Stimulated activated CD8-positive, alpha-beta memory T cell treated with anti-CD3 and anti-CD28 coated beads, Interleukin-7, amount 100 ng/mL, for 4 hours (primary cell): ENCODE data around the gene URGCP.
"Not testable (repeated sequence)": the region's sequence is repeated elsewhere in the genome, so short reads cannot be mapped to it uniquely, and the experiment has no call there.

Source experiments
- DNase-seq, 2 donors: peaks; one replicate each; pipeline ENCODE4 v3.0.0-alpha.2; 2020; ENCODE audit warnings: low read depth in 2 of 2

URGCP gene

DNA sequence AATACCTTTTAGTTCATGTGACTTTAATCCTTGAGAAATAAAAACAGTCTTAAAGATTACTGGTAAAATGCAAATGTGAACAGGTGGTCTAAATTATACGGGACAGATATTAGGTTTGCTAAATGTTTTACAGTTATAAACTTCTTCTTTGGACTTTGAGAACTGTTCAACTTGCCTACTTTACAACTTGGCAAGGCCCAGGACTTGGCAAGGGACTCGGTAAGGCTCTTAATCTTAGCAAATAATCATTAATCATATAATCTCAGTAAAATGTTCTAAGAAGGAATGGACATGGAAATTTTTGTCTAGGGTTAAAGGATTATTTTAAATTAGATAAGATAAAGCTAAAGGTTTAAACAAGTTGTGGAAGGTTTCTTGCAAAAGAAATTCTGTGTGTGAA lies 15.0 kb upstream of the URGCP start:
- DNase-seq = no peak

GRCh38 chr7:43915907-43916306 lies 9.5 kb upstream of the URGCP start:
- no peak for DNase-seq

GRCh38 chr7:43914795-43915194 lies 8.4 kb upstream of the URGCP start:
- no peak for DNase-seq

- DNase-seq = no peak
Measured at GRCh38 chr7:43905956-43906330, 453 bp downstream of the URGCP start.

- DNase-seq = no peak
Measured at GRCh38 chr7:43905209-43905946, 1.0 kb downstream of the URGCP start.

DNA sequence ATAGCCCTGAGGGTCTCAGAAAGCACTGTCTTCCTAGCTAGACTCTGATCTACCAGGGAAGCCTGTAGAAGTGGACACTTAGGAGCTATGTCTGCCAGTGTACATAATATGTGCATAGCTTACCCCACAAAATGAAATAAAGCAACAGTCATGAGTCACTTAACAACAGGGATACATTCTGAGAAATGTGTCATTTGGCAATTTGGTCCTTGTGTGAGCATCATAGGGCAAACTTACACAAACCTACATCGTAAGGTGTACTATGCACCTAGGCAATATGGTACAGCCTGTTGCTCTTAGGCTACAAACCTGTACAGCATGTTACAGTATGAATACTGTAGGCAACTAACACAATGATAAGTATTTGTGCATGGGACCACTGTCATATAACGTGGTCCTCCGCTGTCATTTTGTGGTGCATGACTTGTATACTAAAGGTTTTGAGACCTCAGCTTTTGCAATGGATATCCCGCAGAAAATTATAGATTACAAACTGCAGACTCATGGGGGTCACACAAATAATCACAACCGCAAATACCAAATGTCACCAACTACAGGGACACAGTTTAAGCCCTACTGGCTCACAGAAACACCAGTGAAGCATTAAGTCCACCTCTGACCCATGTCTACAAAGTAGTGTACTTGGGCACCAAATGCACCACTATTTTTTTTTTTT lies 1.7 kb downstream of the URGCP start:
- DNase-seq = no peak

DNA sequence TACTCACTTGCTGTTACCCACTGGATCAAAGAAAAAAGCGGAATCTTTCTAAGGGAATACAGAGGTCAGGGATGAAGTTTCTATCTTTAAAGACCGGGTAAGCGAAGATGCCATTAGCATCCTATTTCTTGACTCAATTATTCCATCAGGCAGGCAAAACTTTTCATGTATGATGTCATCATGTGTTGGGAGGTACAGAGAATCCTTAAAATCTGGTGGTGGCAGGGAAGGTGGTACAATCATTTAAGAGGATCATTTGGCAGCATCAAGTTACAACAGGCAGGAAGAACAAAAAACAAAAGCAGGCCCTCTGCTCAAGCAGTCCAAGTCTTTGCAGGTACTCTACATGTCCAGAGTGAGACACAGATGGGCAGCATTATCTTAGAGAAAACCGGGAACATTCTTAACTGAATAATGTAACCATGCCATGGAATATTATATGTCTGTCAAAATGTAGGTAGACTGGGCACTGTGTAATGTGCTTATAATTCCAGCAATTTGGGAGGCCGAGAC lies 3.8 kb downstream of the URGCP start:
- no peak for DNase-seq

GRCh38 chr7:43898571-43898970 lies 7.8 kb downstream of the URGCP start:
- not testable (repeated sequence) for DNase-seq

DNA sequence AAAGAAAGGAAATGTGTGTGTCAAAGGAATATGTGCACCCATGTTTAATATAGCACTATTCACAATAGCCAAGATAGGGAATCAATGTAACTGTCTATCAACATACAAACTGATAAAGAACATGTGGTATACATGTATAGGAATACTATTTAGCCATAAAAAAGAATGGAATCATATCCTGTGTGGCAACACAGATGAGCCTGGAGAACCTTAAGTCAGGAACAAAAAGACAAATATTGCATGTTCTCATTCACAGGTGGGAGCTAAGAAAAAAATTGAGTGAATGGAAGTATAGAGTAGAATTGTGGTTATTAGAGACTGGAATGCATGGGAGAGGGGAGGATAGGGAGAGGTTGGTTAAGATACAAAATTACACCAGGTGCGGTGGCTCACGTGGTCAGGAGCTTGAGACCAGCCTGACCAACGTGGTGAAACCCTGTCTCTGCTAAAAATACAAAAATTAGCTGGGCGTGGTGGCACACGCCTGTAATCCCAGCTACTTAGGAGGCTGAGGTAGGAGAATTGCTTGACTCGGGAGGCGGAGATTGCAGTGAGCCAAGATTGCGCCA lies 10.5 kb downstream of the URGCP start:
- DNase-seq = no peak

DNA sequence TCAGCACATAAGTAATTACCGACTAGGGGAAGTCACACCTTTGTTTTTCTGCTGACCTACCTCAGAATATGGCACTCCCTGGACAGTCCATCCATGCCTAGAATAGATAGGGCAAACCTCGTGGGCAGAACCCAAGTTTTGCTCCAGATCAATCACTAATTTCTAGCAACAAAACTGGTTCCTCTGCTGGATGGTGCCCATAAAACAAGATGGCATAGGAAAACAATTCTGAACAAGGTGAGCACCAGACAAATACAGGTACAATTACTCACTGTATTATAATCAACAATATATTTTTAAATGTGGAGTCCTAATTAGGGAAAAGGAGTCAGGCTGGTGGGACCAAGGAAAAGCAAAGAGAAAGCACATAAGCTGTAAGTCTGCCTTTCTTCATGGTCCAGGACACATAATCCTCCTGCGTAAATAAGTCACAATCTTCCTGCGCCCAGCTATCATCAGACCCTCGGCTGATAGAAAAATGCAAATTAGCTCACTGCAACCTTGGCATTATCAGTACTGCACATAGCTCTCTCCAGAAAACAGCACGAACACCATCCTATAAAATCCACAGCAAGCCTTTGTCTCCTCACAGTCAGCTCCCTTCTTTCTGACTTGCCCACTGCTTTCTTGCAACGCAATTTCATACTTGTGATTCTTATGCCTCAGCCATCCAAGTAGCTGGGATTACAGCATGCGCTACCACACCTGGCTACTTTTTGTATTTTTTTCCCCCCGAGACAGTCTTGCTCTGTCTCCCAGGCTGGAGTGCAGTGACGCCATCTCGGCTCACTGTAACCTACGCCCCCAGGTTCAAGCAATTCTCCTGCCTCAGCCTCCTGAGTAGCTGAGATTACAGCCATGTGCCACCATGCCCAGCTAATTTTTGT lies 15.1 kb downstream of the URGCP start:
- DNase-seq = no peak

GRCh38 chr7:43890468-43890867 lies 15.9 kb downstream of the URGCP start:
- DNase-seq = no peak

DNA sequence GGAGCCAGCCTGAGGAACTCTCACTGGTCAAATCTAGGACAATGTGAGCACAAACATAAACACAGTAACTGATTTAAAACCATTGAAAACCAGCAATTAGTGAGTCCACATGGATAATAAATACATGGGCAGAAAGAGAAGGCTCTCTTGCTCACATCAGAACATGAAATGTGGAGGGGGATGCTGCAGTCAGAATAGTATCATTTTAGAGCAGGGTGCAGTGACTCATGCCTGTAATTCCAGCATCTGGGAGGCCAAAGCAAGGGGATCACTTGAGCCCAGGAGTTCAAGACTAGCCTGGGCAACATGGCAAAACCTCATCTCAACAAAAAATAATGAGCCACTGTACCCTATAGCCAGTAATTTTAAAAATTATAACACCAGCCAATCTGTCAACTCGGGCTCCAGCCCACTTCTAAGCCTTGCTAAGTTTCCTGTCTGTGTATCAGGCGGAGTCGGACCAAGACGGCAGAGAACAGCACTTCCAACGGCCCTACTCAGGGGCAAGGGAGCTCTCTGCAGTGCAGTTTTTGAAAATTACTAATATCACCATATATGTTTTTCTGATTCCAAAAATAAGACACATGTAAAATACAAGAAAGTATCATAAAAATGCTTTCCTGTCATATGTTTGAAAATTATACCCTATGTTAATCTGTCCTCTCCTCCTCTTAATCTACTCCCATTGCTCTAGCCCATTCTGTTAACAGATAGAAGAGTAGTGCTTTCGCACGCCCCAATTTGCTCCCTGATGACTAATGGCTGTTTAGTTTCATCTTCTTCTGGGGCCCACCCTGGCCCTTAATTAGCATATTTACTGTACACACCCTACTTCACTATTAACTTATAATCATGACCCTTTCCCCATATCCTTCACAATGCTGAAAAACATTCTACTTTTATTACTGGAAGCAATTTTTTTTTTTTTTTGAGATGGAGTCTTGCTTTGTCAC lies 17.1 kb downstream of the URGCP start:
- DNase-seq = no peak

DNA sequence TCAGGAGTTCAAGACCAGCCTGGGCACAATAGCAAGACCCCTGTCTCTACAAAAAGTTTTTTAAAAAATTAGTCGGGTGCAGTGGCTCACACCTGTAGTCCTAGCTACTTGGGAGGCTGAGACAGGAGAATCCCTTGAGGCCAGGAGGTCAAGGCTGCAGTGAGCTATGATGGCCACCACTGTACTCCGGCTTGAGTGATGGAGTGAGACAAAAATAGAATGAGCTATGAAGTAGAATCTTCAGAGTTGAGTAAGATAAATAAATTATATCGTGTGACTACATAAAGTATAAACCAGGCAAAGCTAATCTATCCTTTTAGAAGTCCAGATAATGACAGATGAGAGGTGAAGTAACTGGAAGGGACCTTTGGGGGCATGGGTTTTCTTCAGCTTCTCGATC lies 21.8 kb downstream of the URGCP start:
- no peak for DNase-seq

- no peak for DNase-seq
Measured at GRCh38 chr7:43884209-43884608, 22.2 kb downstream of the URGCP start.

GRCh38 chr7:43880596-43880995 lies 25.8 kb downstream of the URGCP start:
- DNase-seq = no peak

DNA sequence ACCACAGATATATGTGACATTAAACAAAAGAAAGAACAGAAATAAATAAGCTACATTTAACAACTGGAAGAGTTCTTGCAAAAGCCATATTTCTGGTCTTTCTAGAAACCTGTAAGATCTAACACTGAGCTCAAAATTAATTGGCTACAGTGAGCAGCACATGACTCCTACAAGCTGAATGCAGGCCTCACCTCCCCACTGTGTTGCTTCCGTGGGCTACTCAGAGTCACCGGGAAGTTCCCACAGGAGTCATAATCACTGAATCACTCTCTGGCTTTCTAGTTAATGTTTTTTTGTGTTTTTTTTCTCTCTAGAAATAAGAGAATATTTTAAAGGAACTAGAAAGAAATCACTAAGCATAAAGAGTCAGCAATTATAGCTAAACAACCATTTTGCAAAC lies 26.9 kb downstream of the URGCP start:
- DNase-seq = no peak

GRCh38 chr7:43878867-43879266 lies 27.5 kb downstream of the URGCP start:
- no peak for DNase-seq

- no peak for DNase-seq
Measured at GRCh38 chr7:43877968-43878864, 28.2 kb downstream of the URGCP start.

- no peak for DNase-seq
Measured at GRCh38 chr7:43876976-43877745, 29.2 kb downstream of the URGCP start.
